Measurements from ENCODE around the gene ACOT7.

The ACOT7 gene

GRCh38 chr1:6260433-6260934, 133.1 kb downstream of the ACOT7 start:
- TF ChIP-seq, protein P1, sequence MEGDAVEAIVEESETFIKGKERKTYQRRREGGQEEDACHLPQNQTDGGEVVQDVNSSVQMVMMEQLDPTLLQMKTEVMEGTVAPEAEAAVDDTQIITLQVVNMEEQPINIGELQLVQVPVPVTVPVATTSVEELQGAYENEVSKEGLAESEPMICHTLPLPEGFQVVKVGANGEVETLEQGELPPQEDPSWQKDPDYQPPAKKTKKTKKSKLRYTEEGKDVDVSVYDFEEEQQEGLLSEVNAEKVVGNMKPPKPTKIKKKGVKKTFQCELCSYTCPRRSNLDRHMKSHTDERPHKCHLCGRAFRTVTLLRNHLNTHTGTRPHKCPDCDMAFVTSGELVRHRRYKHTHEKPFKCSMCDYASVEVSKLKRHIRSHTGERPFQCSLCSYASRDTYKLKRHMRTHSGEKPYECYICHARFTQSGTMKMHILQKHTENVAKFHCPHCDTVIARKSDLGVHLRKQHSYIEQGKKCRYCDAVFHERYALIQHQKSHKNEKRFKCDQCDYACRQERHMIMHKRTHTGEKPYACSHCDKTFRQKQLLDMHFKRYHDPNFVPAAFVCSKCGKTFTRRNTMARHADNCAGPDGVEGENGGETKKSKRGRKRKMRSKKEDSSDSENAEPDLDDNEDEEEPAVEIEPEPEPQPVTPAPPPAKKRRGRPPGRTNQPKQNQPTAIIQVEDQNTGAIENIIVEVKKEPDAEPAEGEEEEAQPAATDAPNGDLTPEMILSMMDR (IDR thresholded peaks at IDR 0.05; ENCODE audit: low read depth, low read length, missing control alignments), result no peak
- DNase-seq (ENCODE audit: low read depth), result no peak
- peak overlapping the region; percentile 41 for H3K4me3 ChIP-seq (ENCODE audit: low read depth, low read length)

DNA sequence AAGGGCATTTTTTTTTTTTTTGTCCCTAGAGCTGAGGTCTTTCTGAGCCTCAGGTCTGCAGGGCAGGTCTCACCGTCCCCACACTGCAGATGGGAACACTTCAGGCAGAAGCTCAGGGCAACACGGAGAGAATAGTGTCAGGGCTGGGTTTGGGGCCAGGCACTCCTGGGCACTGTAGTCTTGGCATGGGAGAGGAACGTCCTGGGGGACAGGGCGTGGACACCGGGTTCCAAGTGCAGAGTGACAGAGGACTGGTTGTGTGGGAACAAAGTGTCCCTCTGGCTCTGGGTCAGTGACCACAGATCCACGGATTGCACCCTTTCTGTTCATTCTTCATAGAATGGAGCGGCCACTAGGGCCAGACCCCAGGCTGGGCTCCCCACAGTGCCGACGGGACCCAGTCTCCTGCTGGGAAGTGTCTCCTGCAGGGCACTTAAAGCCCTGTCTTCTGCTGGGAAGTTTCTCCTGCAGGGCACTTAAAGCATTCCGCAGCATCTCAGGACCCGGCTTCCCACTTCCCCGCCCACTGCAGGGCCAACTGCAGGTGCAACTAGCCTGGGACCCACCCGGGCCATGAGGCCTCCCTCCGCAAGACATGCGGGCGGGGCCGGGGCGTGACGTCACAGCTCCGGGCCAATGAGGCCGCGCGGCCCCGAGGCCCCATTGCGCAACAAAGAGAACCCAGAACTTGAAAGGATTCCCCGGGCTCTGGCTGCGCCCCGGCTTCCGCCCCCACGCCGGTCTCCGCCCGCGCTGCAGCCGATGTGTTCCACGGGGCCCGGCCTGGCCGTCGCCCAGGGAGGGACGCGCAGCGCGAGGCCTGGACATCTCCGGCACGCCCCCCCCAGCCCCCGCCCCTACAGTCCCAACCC, 133.8 kb downstream of the ACOT7 start:
- peak overlapping the region; percentile 41 for H3K4me3 ChIP-seq (ENCODE audit: low read depth, low read length)
- no peak for DNase-seq (ENCODE audit: low read depth)
- TF ChIP-seq, protein P1 (IDR thresholded peaks at IDR 0.05; ENCODE audit: low read depth, low read length, missing control alignments), result no peak

DNA sequence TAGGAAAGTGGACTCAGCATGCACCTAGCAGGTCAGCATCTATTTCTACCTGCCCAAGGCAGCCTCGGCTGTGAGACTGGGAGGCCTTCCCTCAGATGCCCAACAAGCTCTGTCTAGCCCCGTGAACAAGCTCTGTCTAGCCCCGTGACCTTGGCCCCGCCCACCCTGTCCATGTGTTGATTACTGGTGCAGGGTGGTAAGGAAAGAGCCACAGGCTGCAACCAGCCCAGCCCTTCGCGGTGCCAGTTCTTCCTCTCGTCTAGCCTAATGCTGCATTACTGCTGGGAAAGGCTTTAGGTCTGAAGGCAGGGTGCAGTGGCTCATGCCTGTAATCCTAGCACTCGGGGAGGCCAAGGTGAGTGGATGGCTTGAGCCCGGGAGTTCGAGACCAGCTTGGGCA, 134.9 kb downstream of the ACOT7 start:
- TF ChIP-seq, protein P1 (IDR thresholded peaks at IDR 0.05; ENCODE audit: low read depth, low read length, missing control alignments), result no peak
- no peak overlapping the region for H3K4me3 ChIP-seq (ENCODE audit: low read depth, low read length)
- no peak for DNase-seq (ENCODE audit: low read depth)

GRCh38 chr1:6257541-6258069, 136.0 kb downstream of the ACOT7 start:
- no peak for DNase-seq (ENCODE audit: low read depth)
- TF ChIP-seq, protein P1 (IDR thresholded peaks at IDR 0.05; ENCODE audit: low read depth, low read length, missing control alignments), result no peak
- no peak overlapping the region for H3K4me3 ChIP-seq (ENCODE audit: low read depth, low read length)

DNA sequence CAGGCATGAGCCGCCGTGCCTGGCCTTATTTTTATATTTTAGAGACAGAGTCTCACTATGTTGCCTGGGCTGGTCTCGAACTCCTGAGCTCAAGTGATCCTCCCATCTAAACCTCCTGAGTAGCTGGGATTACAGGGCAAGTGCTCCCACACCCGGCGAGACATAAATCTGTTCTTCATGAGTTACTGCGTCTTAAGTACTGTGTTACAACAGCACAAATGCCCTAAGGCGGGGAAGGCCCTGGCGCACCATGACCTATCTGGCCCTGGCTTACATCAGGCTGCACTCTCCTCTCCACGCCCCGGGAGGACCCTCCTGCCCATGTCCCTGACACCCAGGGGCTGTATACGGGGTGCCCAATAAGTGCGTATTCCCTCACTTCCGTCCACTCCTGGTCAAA, 136.9 kb downstream of the ACOT7 start:
- no peak overlapping the region for H3K4me3 ChIP-seq (ENCODE audit: low read depth, low read length)
- no peak for DNase-seq (ENCODE audit: low read depth)
- TF ChIP-seq, protein P1 (IDR thresholded peaks at IDR 0.05; ENCODE audit: low read depth, low read length, missing control alignments), result no peak

DNA sequence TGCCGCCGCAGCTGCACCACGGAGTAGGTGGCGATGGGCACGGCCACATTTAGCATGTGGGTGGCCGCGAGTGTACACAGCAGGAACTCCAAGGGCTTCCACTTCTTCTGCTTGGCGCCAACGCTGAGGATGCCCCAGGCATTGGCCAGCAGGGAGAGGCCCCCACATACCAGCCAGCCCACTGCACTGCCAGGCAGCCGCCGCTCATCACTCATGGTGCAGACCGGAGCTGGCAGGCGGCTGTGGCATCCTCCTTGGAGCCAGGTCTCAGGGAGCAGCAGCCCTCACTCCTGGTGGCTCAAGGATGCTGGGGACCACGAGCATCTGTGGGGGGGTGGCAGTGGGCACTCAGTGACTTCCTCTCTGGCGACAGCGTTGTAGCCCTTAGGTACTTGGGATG, 138.9 kb downstream of the ACOT7 start:
- no peak overlapping the region for H3K4me3 ChIP-seq (ENCODE audit: low read depth, low read length)
- DNase-seq (ENCODE audit: low read depth), result no peak
- TF ChIP-seq, protein P1 (IDR thresholded peaks at IDR 0.05; ENCODE audit: low read depth, low read length, missing control alignments), result no peak
